DOHH2 (cell line): ENCODE measurements around the gene UFSP1.

ENCODE experiments used
- H3F3A ChIP-seq: fragments of 200-600 bp; sonication (generic), shearing (Covaris generic); 2 replicates; pipeline ENCODE4 v1.6.0; 2016; ENCODE audit warnings: antibody characterized with exemption, mild to moderate bottlenecking; ENCODE audit not compliant: control insufficient read depth, insufficient read depth
- H3K27ac ChIP-seq: fragments of 200-600 bp; sonication (generic); 2 replicates; pipeline ENCODE4 v1.5.1; 2014; ENCODE audit warnings: low read depth, mild to moderate bottlenecking, low read length, moderate library complexity
- H3K27me3 ChIP-seq: fragments of 200-600 bp; sonication (generic); 2 replicates; pipeline ENCODE4 v1.6.1; 2014; ENCODE audit warnings: mild to moderate bottlenecking, low read length, mixed read lengths; ENCODE audit not compliant: control insufficient read depth
- H3K36me3 ChIP-seq: fragments of 200-600 bp; sonication (generic); 2 replicates; pipeline ENCODE4 v1.6.1; 2014; ENCODE audit warnings: mild to moderate bottlenecking, low read length, moderate library complexity, mixed read lengths; ENCODE audit not compliant: control insufficient read depth
- H3K4me1 ChIP-seq: fragments of 200-600 bp; sonication (generic); 2 replicates; pipeline ENCODE4 v1.6.1; 2014; ENCODE audit warnings: mild to moderate bottlenecking, low read length, mixed read lengths; ENCODE audit not compliant: control insufficient read depth
- H3K4me2 ChIP-seq: fragments of 200-600 bp; sonication (generic); 2 replicates; pipeline ENCODE4 v1.6.0; 2014; ENCODE audit warnings: mild to moderate bottlenecking, low read length, moderate library complexity
- H3K4me3 ChIP-seq: fragments of 200-600 bp; sonication (generic); 2 replicates; pipeline ENCODE4 v1.5.1; 2014; ENCODE audit warnings: mild to moderate bottlenecking, low read length, mixed read lengths
- H3K79me2 ChIP-seq: fragments of 200-600 bp; sonication (generic); 2 replicates; pipeline ENCODE4 v1.6.1; 2014; ENCODE audit warnings: mild to moderate bottlenecking, low read length, mixed read lengths; ENCODE audit not compliant: control insufficient read depth
- H3K9me2 ChIP-seq: fragments of 200-600 bp; sonication (generic); replicated peaks from 2 replicates; pipeline ENCODE4 v1.6.1; 2014; ENCODE audit warnings: mild to moderate bottlenecking, low read length, mixed read lengths; ENCODE audit not compliant: control insufficient read depth
- H3K9me3 ChIP-seq: fragments of 200-600 bp; sonication (generic); 2 replicates; pipeline ENCODE4 v1.6.1; 2014; ENCODE audit warnings: antibody characterized with exemption, low read length, mixed read lengths; ENCODE audit not compliant: control insufficient read depth, insufficient read depth
- H4K20me1 ChIP-seq: fragments of 200-600 bp; sonication (generic); 2 replicates; pipeline ENCODE4 v1.6.0; 2014; ENCODE audit warnings: low read depth, mild to moderate bottlenecking, antibody characterized with exemption, low read length, moderate library complexity; ENCODE audit not compliant: control insufficient read depth, insufficient read depth
- CTCF ChIP-seq: fragments of 200-600 bp; sonication (generic); IDR thresholded peaks from one replicate; pipeline ENCODE4 v1.5.1; 2014; ENCODE audit warnings: antibody characterized with exemption, mild to moderate bottlenecking, low read depth, low read length; ENCODE audit not compliant: poor library complexity, severe bottlenecking
- EZH2phosphoT487 ChIP-seq: fragments of 200-600 bp; sonication (generic); IDR thresholded peaks from 2 replicates; pipeline ENCODE4 v1.6.1; 2017; ENCODE audit warnings: borderline replicate concordance, mild to moderate bottlenecking, antibody characterized with exemption, low read length, moderate library complexity, mixed read lengths

The UFSP1 gene

GRCh38 chr7:100852048-100852872 is 37.3 kb downstream of the UFSP1 start, which contains the start of gene SLC12A9:
Gene SLC12A9, plus strand, starts transcription at chr7:100852713. Its CDS starts 1,485 bp downstream, at chr7:100854198.
- 0 out of 2 replicates have a peak, but pooled peaks cover 6% of the 10 kb centered on the region for H4K20me1 ChIP-seq
- peak within 1 kb of the TSS; percentile 43 for H3K27ac ChIP-seq
- H3K4me3 ChIP-seq = peak within 1 kb of the TSS; percentile 86
- H3K36me3 ChIP-seq = peaks cover 6% of the 10 kb centered on the region; the same call in 1 of the 2 replicates
- TF ChIP-seq CTCF (peak; percentile 100), EZH2phosphoT487 (no peak)
- H3K79me2 ChIP-seq = peaks cover 25% of the 10 kb centered on the region
- H3K4me2 ChIP-seq = peak within 1 kb of the TSS; percentile 97
- H3F3A ChIP-seq = peaks cover 7% of the 10 kb centered on the region; the same call in 1 of the 2 replicates
- H3K27me3 ChIP-seq = no peaks in the 10 kb centered on the region
- peaks cover 22% of the 10 kb centered on the region for H3K4me1 ChIP-seq
- no peaks in the 10 kb centered on the region for H3K9me2 ChIP-seq
- no peaks in the 10 kb centered on the region for H3K9me3 ChIP-seq

GRCh38 chr7:100847360-100847759 is 42.2 kb downstream of the UFSP1 start:
- no peaks in the 10 kb centered on the region for H3K9me3 ChIP-seq
- no peaks in the 10 kb centered on the region for H3K36me3 ChIP-seq
- no peaks in the 10 kb centered on the region for H3K9me2 ChIP-seq
- no peak overlapping the region for H3K27ac ChIP-seq
- H3K4me3 ChIP-seq = no peak overlapping the region
- no peak overlapping the region for H3K4me2 ChIP-seq
- no peaks in the 10 kb centered on the region for H4K20me1 ChIP-seq
- no peaks in the 10 kb centered on the region for H3K27me3 ChIP-seq
- H3K79me2 ChIP-seq = no peaks in the 10 kb centered on the region; the same call in 1 of the 2 replicates
- TF ChIP-seq EZH2phosphoT487 = no peak
- TF ChIP-seq CTCF = no peak
- H3K4me1 ChIP-seq = peaks cover 10% of the 10 kb centered on the region
- peaks cover 5% of the 10 kb centered on the region; the same call in 1 of the 2 replicates for H3F3A ChIP-seq

GRCh38 chr7:100840470-100841100 is 48.9 kb downstream of the UFSP1 start:
- no peaks in the 10 kb centered on the region for H3K9me3 ChIP-seq
- peaks cover 9% of the 10 kb centered on the region for H3K4me1 ChIP-seq
- 0 out of 2 replicates have a peak, but pooled peaks cover 1% of the 10 kb centered on the region for H3F3A ChIP-seq
- no peak overlapping the region for H3K4me3 ChIP-seq
- H3K79me2 ChIP-seq = no peaks in the 10 kb centered on the region
- H3K9me2 ChIP-seq = no peaks in the 10 kb centered on the region
- no peaks in the 10 kb centered on the region for H4K20me1 ChIP-seq
- no peak overlapping the region for H3K27ac ChIP-seq
- H3K27me3 ChIP-seq = no peaks in the 10 kb centered on the region
- H3K4me2 ChIP-seq = no peak overlapping the region
- no peaks in the 10 kb centered on the region for H3K36me3 ChIP-seq
- no peak for TF ChIP-seq EZH2phosphoT487
- TF ChIP-seq CTCF = no peak
